Mesothelial cell of epicardium (in vitro differentiated cells): ENCODE results near the gene KCNK18. TPM values are rescaled to one million over a fixed set of nuclear protein-coding genes. Genes with fewer than 3 reads are reported as not detected.
"Not testable (repeated sequence)": the region's sequence is repeated elsewhere in the genome, so short reads cannot be mapped to it uniquely, and the experiment has no call there.

ENCODE experiments used
- DNase-seq, 2 experiments: peaks; one replicate each; pipeline ENCODE4 v3.0.0; 2021; ENCODE audit warnings: low spot score in 2 of 2; ENCODE audit not compliant: unreplicated experiment in 2 of 2
- H3K27ac Mint-ChIP-seq: 2 replicates; pipeline ENCODE4 v1.8.0; 2021; ENCODE audit warnings: mixed read lengths
- H3K27me3 Mint-ChIP-seq: 2 replicates; pipeline ENCODE4 v1.8.0; 2021; ENCODE audit warnings: low read depth, mixed read lengths
- H3K36me3 Mint-ChIP-seq: 2 replicates; pipeline ENCODE4 v1.8.0; 2021; ENCODE audit warnings: mixed read lengths
- H3K4me1 Mint-ChIP-seq: 2 replicates; pipeline ENCODE4 v1.8.0; 2021; ENCODE audit warnings: mixed read lengths
- H3K4me3 Mint-ChIP-seq: 2 replicates; pipeline ENCODE4 v1.8.0; 2021; ENCODE audit warnings: mild to moderate bottlenecking, moderate library complexity, mixed read lengths
- H3K9me3 Mint-ChIP-seq: 2 replicates; pipeline ENCODE4 v1.8.0; 2021; ENCODE audit warnings: mixed read lengths
- total RNA-seq: library from RNA; stranded (reverse); gene quantifications from 3 replicates; pipeline ENCODE4 v1.2.1, GENCODE V29; 2021
- TF ChIP-seq, protein P1 (sequence below): fragments of 200-600 bp; sonication (generic); IDR thresholded peaks from one replicate; pipeline ENCODE4 v1.5.0; 2021; ENCODE audit warnings: antibody characterized with exemption; ENCODE audit not compliant: unreplicated experiment

KCNK18 gene
- total RNA-seq, 1 donor from 2014 or later: not detected

GRCh38 chr10:117222976-117223692 lies 25.8 kb downstream of the KCNK18 start:
- H3K9me3 Mint-ChIP-seq: no peaks in the 10 kb centered on the region
- no peak for DNase-seq
- no peak overlapping the region for H3K4me3 Mint-ChIP-seq
- no peaks in the 10 kb centered on the region for H3K4me1 Mint-ChIP-seq
- no peaks in the 10 kb centered on the region for H3K36me3 Mint-ChIP-seq
- H3K27me3 Mint-ChIP-seq: peaks cover 56% of the 10 kb centered on the region
- H3K27ac Mint-ChIP-seq: no peak overlapping the region
- TF ChIP-seq, protein P1, sequence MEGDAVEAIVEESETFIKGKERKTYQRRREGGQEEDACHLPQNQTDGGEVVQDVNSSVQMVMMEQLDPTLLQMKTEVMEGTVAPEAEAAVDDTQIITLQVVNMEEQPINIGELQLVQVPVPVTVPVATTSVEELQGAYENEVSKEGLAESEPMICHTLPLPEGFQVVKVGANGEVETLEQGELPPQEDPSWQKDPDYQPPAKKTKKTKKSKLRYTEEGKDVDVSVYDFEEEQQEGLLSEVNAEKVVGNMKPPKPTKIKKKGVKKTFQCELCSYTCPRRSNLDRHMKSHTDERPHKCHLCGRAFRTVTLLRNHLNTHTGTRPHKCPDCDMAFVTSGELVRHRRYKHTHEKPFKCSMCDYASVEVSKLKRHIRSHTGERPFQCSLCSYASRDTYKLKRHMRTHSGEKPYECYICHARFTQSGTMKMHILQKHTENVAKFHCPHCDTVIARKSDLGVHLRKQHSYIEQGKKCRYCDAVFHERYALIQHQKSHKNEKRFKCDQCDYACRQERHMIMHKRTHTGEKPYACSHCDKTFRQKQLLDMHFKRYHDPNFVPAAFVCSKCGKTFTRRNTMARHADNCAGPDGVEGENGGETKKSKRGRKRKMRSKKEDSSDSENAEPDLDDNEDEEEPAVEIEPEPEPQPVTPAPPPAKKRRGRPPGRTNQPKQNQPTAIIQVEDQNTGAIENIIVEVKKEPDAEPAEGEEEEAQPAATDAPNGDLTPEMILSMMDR: no peak

GRCh38 chr10:117223693-117224430 lies 26.6 kb downstream of the KCNK18 start:
- Mint-ChIP-seq H3K4me3 (no peak overlapping the region), H3K4me1 (no peaks in the 10 kb centered on the region), H3K27ac (no peak overlapping the region), H3K9me3 (no peaks in the 10 kb centered on the region), H3K36me3 (no peaks in the 10 kb centered on the region), H3K27me3 (peaks cover 56% of the 10 kb centered on the region)
- TF ChIP-seq, protein P1: no peak
- no peak for DNase-seq

GRCh38 chr10:117224881-117225280 lies 27.6 kb downstream of the KCNK18 start:
- TF ChIP-seq, protein P1: no peak

DNA sequence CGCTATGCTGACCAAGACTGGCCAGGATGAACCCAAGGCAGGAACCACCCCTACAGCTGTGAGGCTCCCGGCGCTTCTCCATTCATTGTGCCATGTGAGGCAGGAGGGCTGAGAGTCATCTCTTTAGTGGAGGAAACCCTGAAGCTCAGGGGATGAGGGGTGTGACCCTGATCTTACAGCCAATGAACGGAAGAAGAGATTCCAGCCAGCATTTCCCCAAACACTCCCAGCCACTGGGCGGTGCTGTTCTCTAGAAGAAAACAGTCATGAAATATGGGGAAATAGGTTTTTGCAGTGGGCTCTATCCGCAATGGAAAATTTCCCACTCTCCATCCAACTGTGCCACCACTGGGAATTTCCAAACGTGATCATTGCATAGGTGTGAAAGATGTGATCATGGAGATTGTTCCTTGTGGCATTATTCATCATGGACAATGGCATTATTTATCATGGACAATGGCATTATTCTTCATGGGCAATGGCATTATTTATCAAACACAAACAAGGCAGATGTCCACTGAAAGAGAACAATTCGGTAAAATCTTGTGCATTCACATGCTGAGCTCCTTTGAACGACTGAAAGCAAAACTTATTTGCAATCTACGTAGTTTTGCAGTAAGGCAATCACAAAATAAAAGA lies 29.6 kb downstream of the KCNK18 start:
- H3K4me3 Mint-ChIP-seq: no peak overlapping the region
- DNase-seq: no peak
- peaks cover 12% of the 10 kb centered on the region for H3K9me3 Mint-ChIP-seq
- TF ChIP-seq, protein P1: no peak
- peaks cover 65% of the 10 kb centered on the region for H3K27me3 Mint-ChIP-seq
- no peaks in the 10 kb centered on the region for H3K36me3 Mint-ChIP-seq
- H3K4me1 Mint-ChIP-seq: no peaks in the 10 kb centered on the region
- no peak overlapping the region for H3K27ac Mint-ChIP-seq

More at GRCh38 chr10:117224881-117225280, 27.6 kb downstream of the KCNK18 start:
- Mint-ChIP-seq H3K4me1 (no peaks in the 10 kb centered on the region), H3K4me3 (no peak overlapping the region), H3K27ac (no peak overlapping the region), H3K27me3 (peaks cover 61% of the 10 kb centered on the region), H3K36me3 (no peaks in the 10 kb centered on the region), H3K9me3 (peaks cover 5% of the 10 kb centered on the region)
- DNase-seq: no peak

GRCh38 chr10:117228210-117228609 lies 30.9 kb downstream of the KCNK18 start:
- TF ChIP-seq, protein P1: no peak
- peaks cover 12% of the 10 kb centered on the region for H3K9me3 Mint-ChIP-seq
- DNase-seq: no peak
- H3K27ac Mint-ChIP-seq: no peak overlapping the region
- H3K27me3 Mint-ChIP-seq: peaks cover 75% of the 10 kb centered on the region
- no peaks in the 10 kb centered on the region for H3K36me3 Mint-ChIP-seq
- no peak overlapping the region for H3K4me3 Mint-ChIP-seq
- no peaks in the 10 kb centered on the region for H3K4me1 Mint-ChIP-seq

DNA sequence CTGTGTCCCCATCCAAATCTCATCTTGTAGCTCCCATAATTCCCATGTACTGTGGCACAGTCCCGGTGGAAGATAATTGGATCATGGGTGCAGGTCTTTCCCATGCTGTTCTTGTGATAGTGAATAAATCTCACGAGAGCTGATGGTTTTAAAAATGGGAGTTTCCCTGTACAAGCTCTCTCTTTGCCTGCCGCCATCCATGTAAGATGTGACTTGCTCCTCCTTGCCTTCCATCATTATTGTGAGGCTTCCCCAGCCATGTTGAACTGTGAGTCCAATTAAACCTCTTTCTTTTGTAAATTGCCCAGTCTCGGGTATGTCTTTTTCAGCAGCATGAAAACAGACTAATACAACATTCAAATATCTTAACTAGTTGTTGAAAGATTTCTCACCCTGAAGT lies 32.8 kb downstream of the KCNK18 start:
- not testable (repeated sequence) for H3K4me3 Mint-ChIP-seq, H3K27ac Mint-ChIP-seq, H3K36me3 Mint-ChIP-seq, DNase-seq, H3K4me1 Mint-ChIP-seq
- peaks cover 94% of the 10 kb centered on the region for H3K27me3 Mint-ChIP-seq
- peaks cover 12% of the 10 kb centered on the region for H3K9me3 Mint-ChIP-seq
